Measurements from ENCODE around the gene CD84. TPM values are rescaled to one million over a fixed set of nuclear protein-coding genes. Genes with fewer than 3 reads are reported as not detected.
A peak's percentile ranks its signal among the peaks of the same experiment; 100 is the strongest.

Gene CD84
- total and polyA plus RNA-seq, 12 donors = 0.25 to 11.8 (median 1.6) TPM

DNA sequence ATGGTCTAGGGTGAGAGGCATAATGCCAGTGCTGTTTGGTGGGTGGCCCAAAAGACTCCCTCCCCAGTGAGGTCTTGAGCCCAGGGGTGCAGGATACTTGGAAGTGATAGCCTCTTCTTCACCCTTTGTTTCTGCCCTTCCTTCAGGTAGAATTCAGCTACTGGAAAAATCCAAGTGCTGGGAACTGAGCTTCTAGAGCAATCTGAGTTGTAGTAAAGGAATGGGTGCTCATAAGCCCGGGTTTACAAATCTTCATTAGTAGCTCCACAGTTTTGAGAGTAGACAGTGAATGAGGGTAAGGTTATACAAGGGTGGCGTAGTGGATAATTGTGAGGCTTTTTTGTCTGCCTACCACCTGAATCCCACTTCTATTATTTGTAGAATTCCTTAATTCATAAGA, 29.2 kb upstream of the CD84 start:
- no peak overlapping the region for H3K27ac ChIP-seq
- DNase-seq (no peak), ATAC-seq (no peak)
- peaks cover 0 to 18% (median 0%) of the 10 kb centered on the region in 11 donors for H3K9me3 ChIP-seq
- peaks cover 0 to 12% (median 0%) of the 10 kb centered on the region in 9 donors for H3K4me1 ChIP-seq
- TF ChIP-seq CTCF (IDR thresholded peaks at IDR 0.05) = no peak
- intact Hi-C loops (cut with DNase I) = loop anchor here in 4 of 10 donors (2.0 to 5.0 kb wide), 3 partner anchors 180 to 266 kb away; partner anchors contain the start of genes COPA (in 1 of the 4) and NCSTN (in 1 of the 4)
- H3K36me3 ChIP-seq = no peaks in the 10 kb centered on the region
- peaks cover 0 to 32% (median 4%) of the 10 kb centered on the region in 7 donors for H3K27me3 ChIP-seq
- H3K4me3 ChIP-seq = no peak overlapping the region
- 48 to 49% methylated on average over 2 of the region's 2 CpGs for WGBS, 2 donors

DNA sequence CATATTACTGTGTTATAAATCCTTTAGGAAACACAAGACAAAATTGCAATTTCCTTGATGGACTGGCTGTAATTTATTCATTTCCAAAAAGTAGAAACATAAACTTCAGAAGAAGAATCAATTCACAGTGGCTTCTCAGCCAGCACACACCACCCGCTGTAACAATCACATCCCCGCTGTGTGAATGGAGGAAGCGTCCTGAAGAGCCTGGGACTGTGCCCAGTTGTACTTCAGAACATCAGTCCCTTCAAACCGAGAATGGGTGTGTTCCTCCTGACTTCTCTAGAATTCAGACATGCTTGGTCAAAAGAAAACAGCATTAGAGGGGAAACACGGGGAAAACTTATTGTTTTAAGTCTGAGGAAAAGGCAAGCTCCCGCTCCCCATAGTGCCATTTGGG, 28.8 kb upstream of the CD84 start:
- no peak for ATAC-seq
- DNase-seq = no peak
- H3K4me3 ChIP-seq = no peak overlapping the region
- intact Hi-C loops (cut with DNase I) = loop anchor here in 4 of 10 donors (2.0 to 5.0 kb wide), 3 partner anchors 179 to 266 kb away; partner anchors contain the start of genes COPA (in 1 of the 4) and NCSTN (in 1 of the 4)
- 67 to 72% methylated on average over 6 of the region's 6 CpGs for WGBS, 2 donors
- TF ChIP-seq CTCF (IDR thresholded peaks at IDR 0.05) = no peak
- H3K9me3 ChIP-seq = peaks cover 0 to 18% (median 0%) of the 10 kb centered on the region in 11 donors
- H3K4me1 ChIP-seq = peaks cover 0 to 12% (median 0%) of the 10 kb centered on the region in 9 donors
- peak overlapping the region in 1 of 10 donors; percentile 32 for H3K27ac ChIP-seq
- H3K36me3 ChIP-seq = no peaks in the 10 kb centered on the region
- peaks cover 0 to 27% (median 4%) of the 10 kb centered on the region in 7 donors for H3K27me3 ChIP-seq

- ATAC-seq (peak in 1 of 8 donors; percentile 21), DNase-seq (no peak)
- H3K36me3 ChIP-seq = no peaks in the 10 kb centered on the region
- WGBS, 2 donors = 88 to 90% methylated on average over 1 of the region's 1 CpG
- H3K27me3 ChIP-seq = peaks cover 0 to 26% (median 4%) of the 10 kb centered on the region in 7 donors
- peaks cover 0 to 19% (median 0%) of the 10 kb centered on the region in 11 donors for H3K9me3 ChIP-seq
- H3K4me1 ChIP-seq = peaks cover 0 to 12% (median 0%) of the 10 kb centered on the region in 9 donors
- no peak for TF ChIP-seq CTCF (IDR thresholded peaks at IDR 0.05)
- intact Hi-C loops (cut with DNase I) = loop anchor here in 9 of 10 donors (1.0 to 5.0 kb wide), 6 partner anchors 175 to 265 kb away; partner anchors contain the start of genes COPA (in 1 of the 9) and NCSTN (in 1 of the 9)
- H3K27ac ChIP-seq = peak overlapping the region in 1 of 10 donors; percentile 32
- no peak overlapping the region for H3K4me3 ChIP-seq
Observed at GRCh38 chr1:160607672-160608032, 28.4 kb upstream of the CD84 start.

DNA sequence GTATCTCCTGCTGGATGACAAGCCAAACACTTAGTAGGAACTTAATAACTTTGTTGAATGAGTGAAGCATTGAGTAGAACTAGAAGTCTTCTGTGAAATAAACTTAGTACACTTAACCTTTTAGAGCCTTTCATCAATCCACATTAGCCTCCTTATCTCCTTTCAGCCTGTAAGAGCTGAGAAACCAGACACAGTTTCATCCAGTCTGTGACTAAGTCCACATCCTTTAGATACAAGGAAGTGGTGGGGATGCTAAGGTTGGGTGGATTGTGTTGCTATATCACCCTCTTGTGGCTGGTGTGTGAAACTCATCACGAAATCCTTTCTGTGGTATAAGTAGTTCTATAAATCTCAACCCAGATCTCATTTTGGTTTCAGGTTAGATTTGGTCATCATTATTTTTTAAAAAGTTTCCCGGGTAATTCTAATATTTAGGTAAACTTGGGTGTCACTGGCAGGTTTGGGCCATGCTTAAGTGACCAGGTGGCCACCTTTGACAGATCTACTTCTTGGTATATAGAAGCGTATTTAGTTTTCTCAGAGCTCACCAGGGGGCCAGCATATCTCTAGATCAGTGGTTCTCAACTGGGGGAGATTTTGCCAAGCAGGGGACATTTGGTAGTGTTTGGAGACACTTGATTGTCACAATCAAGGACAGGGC, 27.8 kb upstream of the CD84 start:
- peaks cover 0 to 12% (median 0%) of the 10 kb centered on the region in 9 donors for H3K4me1 ChIP-seq
- DNase-seq = peak in 1 of 2 donors; percentile 36
- no peak overlapping the region for H3K4me3 ChIP-seq
- peak overlapping the region in 1 of 10 donors; percentile 39 for H3K27ac ChIP-seq
- H3K36me3 ChIP-seq = no peaks in the 10 kb centered on the region
- TF ChIP-seq CTCF (IDR thresholded peaks at IDR 0.05) = peak; percentile 41 to 77 (median 66)
- intact Hi-C loops (cut with DNase I) = loop anchor here in 8 of 10 donors (1.0 to 5.0 kb wide), 6 partner anchors 174 to 265 kb away; partner anchors contain the start of genes COPA (in 1 of the 8) and NCSTN (in 1 of the 8)
- peaks cover 0 to 24% (median 0%) of the 10 kb centered on the region in 11 donors for H3K9me3 ChIP-seq
- WGBS, 2 donors = 33 to 35% methylated on average over 3 of the region's 3 CpGs
- H3K27me3 ChIP-seq = peaks cover 0 to 21% (median 4%) of the 10 kb centered on the region in 7 donors
- peak; percentile 69 to 92 (median 87) for ATAC-seq
